Left colon (tissue), 2 donors: Measurements from ENCODE around the gene PKP3. TPM values are rescaled to one million over a fixed set of nuclear protein-coding genes. Genes with fewer than 3 reads are reported as not detected.
"Not testable (repeated sequence)": the region's sequence is repeated elsewhere in the genome, so short reads cannot be mapped to it uniquely, and the experiment has no call there.

ENCODE experiments used
- ATAC-seq: fragments of 200-7000 bp; cut with Tn5 transposase; one replicate; pipeline ENCODE4 v1.9.1; 2020; ENCODE audit warnings: mild to moderate bottlenecking, moderate library complexity
- DNase-seq, 2 donors: peaks; one replicate each; pipeline ENCODE4 v3.0.0-alpha.2; 2020
- intact Hi-C, 2 donors: fragments of 100-400 bp; cut with DNase I in 1 of 2; cut with micrococcal nuclease in 1 of 2; formaldehyde crosslinking; loops; one replicate each; pipeline versions ENCODE4 v1.11.2 to v1.14.0; 2022; cut with DNase I, micrococcal nuclease
- total RNA-seq, 2 donors: library from RNA; stranded (reverse); fragmentation: NEBNext Ultra II Directional; extraction: Animal tissue kit (Norgen Biotek cat#: 25700); gene quantifications; one replicate each; pipeline ENCODE4 v1.2.1, GENCODE V29; 2021
- donor health status: DM: no; HTN: no; CAD: no.
- donor health status: DM: yes; HTN: yes; CAD: no.

The PKP3 gene
- total RNA-seq, 2 donors from 2014 or later, result 168 to 194 TPM

DNA sequence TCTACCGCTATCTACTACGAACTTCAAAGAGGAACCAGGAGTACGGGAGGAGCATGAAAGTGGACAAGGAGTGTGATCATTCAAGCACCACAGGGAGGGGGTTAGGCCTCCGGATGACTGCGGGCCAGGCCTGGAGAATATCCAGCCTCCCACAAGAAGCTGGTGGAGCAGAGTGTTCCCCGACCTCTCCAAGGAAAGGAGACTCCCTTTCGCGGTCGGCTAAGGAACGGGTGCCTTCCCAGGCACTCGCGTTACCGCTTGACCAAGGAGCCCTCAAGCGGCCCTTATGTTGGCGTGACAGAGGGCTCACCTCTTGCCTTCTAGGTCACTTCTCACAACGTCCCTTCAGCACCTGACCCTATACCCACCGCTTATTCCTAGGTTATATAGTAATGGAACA lies 4.6 kb upstream of the PKP3 start:
- ATAC-seq, intact Hi-C loops, DNase-seq: not testable (repeated sequence)

DNA sequence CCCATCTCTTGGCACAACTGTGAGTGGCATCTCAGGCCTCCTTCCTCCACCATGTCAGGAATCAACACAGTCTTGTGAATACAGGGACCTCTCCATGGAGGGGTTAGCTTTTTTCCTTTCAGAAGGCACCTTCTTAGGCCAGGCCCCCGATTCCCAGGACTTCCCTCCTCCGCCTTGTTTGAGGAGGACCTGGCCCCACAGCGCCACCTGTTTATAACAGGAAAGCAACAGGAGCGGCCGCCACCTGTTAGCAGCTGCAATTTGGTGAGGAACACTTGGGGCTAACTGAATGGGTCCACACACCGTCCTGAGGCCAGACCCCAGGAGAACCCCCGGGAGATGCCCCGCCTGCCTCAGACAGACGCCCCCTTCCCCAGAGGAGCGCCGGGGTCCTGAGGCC lies 3.8 kb upstream of the PKP3 start:
- intact Hi-C loops, result no loop called here
- DNase-seq, result peak in 1 of 2 donors; percentile 74
- no peak for ATAC-seq

DNA sequence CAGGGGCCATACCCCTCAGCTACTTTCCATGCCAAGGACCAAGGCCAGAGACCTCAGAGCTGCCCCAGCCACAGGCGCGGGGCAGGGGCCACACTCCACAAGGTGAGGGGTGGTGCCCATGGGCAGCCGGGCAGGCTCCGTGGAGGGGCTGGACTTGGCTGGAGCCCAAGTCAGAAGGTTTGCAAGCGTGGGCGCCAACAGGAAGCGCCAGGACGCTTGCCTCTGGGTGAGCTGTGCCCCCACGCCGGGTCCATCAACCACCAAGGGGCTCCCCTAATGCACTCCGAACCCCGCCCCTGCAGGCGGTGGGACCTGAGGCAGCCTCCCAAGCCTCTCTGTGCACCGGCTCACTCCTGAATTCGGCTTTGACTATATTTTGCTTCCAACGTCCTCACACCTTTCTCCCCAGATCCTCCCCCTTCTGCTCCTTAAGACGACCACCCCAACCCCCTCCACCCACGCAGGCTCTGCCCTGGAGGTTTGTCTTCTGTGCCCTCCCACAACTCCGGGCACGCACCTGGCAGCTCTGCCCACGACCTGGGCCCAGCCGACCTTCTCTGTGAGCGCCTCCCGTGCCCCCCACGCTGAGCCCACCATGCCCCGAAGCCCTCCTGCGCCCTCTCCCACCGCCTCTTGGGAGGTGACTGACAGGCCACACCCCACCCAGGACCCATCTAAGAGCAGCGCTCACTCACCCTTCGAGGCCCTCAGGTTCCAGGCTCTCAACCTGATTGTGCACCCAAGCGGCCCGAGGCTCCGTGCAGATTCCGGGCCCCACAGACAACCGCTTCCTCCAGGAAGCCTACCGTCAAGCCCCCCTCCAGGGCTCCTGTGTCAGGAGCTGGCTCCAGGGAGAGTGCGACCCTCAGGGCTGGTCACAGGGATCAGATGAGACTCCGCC lies 2.6 kb upstream of the PKP3 start:
- DNase-seq (no peak), ATAC-seq (no peak)
- intact Hi-C loops, result no loop called here

DNA sequence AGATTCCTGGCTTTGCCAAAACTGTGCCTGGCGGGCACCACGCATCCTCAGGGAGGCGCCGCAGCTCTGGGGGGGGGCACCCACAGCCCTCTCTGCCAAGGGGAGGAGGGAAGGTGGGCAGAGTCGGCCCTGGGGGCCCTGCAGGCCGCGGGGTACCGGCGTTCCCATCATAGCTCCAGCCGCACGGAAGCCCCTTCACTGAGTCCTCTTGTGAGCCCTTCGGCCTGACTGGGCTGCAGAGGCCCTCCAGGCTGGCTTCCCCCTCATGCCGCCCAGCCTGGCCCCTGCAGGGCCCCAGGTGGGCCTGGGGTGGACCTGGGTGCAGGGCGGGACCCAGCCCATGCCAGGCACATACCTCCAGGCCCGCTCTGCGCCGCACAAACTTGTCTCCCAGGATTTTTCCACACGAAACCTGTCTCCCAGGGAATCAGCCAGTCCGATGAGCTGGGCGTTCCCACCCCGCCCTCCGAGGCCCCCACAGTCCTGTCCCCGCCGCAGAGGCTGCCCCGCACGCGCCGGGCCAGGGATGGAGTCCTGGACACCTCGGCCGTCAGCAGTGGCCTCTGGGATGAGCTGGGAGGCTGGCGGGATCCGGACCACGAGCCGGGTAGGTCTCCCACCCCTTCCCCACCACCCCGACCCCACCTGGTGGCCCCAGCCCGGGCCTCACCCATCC lies 1.8 kb upstream of the PKP3 start:
- intact Hi-C loops, result no loop called here
- ATAC-seq (no peak), DNase-seq (no peak)

DNA sequence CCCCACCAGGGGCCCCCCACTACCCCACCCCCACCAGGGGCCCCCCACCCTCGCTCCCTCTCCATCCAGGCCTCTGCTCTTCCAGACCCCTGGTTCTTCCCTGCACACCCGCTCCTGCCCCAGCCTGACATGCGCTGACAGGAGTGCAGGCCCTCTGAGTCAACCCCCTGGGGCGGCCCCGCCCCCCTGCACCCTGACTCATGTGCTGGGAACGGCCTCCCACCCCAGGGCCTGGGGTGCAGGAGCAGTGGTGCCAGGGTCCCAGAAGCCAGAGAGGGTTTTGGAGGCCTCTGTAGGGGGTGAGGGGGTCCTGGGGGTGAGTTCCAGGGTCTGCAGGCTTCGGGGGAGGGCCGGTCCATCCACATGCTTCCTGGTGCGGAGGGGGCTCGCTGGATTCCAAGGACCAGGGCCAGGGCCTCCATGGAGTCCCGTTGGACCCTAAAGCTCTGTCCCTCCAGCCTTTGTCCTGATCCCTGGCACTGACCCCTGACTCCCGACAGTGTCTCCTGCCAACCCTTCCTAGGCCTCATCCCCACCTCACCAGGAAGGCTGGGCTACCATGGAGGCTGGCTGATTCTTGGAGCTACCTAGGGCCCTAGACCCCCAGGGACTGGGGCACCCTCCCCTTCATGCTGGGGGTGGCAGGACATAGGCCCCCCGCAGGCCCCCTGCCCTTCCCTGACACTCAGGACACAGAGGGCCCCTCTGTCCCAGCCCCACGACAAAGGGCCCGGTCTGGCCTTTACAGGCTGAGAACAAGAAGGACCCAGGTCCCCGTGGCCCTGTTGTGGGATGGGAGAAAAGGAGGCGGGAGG lies 583 bp upstream of the PKP3 start:
- intact Hi-C loops, result no loop called here
- ATAC-seq (peak; percentile 7), DNase-seq (peak in 1 of 2 donors; percentile 33)

DNA sequence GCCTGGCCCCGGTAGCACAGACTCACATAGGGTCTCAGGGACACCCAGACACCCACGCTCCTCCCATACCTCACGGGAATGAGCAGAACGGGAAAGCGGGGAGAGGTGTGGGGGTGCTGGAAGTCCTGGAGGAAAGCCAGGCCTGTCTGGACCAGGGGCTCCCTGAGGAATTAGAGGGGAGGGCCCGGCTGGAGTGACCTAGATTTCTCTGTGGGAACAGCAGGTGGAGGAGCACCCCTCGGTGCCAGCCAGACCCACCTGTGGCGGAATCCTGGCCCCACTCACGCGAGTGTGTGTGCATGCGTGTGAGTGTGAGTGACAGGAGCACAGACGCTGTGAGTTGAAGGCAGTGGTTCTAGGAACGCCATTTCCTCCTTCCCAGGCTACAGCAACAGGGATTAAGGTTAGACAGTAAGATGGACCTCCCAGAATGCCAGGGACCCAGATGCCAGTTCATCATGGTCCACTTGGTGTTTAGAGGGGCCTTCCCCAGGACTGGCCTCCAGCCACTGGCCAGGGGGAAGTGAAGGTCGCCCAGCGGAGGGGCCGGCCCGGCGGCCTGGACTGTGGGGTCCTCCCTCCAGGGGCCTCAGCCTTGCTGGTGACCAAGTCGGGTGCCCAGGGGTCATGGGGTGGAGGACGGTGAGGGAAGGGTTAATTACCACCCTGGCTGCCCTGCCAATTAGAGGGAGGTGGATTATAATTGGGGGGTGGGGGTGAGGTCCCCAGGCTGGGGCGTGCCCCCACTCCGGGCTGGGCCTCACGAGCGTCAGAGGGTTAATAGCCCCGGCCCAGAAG lies 1.0 kb downstream of the PKP3 start:
- DNase-seq, result no peak
- ATAC-seq, result peak; percentile 16
- intact Hi-C loops, result no loop called here

DNA sequence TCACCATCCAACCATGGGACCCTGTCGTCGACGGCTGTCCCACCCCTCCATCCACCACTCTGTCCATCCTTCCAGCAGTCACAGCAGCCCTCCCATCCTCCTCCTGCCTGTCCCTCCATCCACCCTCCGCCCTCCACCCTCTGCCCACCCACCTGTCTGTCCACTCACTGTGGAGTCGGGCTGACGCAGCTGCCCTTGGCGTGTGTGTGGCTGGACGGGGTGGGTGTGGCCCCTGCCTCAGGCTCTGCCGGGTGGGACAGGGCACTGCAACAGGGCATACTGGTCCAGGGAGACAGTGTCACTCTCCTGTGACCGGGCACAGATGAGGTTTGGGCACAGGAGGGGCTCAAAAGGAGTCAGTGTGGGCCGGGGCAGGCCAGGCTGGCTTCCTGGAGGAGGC lies 1.9 kb downstream of the PKP3 start:
- intact Hi-C loops, result no loop called here
- ATAC-seq (no peak), DNase-seq (no peak)

DNA sequence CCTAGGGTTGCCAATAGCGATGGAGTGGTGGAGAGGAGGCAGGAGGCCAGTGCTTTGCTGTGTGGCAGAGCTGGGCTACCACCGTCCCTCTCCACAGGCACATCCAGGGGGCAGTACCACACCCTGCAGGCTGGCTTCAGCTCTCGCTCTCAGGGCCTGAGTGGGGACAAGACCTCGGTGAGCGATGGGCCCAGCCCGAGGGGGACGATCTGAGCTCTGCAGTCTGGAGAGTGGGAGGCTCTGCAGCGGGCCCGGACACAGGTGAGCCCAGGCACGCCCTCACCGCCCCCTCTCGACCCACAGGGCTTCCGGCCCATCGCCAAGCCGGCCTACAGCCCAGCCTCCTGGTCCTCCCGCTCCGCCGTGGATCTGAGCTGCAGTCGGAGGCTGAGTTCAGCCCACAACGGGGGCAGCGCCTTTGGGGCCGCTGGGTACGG lies 2.5 kb downstream of the PKP3 start:
- ATAC-seq, result no peak
- intact Hi-C loops, result no loop called here
- DNase-seq, result no peak

DNA sequence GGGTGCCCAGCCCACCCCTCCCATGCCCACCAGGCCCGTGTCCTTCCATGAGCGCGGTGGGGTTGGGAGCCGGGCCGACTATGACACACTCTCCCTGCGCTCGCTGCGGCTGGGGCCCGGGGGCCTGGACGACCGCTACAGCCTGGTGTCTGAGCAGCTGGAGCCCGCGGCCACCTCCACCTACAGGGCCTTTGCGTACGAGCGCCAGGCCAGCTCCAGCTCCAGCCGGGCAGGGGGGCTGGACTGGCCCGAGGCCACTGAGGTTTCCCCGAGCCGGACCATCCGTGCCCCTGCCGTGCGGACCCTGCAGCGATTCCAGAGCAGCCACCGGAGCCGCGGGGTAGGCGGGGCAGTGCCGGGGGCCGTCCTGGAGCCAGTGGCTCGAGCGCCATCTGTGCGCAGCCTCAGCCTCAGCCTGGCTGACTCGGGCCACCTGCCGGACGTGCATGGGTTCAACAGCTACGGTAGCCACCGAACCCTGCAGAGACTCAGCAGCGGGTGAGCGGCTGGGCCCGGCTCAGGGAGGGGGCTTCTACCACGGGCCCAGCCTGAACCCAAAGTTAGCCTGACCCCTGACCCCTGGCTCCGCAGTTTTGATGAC lies 3.0 kb downstream of the PKP3 start:
- intact Hi-C loops, result no loop called here
- DNase-seq (peak in 1 of 2 donors; percentile 64), ATAC-seq (no peak)

DNA sequence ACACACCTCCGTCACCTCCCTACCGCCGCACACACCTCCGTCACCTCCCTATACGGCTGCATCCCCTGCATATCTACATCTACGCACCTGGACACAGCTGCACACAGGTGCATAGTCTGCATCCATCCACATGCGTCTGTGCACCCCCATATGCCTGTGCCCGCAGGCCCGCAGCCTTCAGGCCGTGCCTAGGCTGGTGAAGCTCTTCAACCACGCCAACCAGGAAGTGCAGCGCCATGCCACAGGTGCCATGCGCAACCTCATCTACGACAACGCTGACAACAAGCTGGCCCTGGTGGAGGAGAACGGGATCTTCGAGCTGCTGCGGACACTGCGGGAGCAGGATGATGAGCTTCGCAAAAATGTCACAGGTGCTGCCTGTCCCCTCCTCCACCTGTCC lies 4.8 kb downstream of the PKP3 start:
- intact Hi-C loops, result no loop called here
- DNase-seq (no peak), ATAC-seq (no peak)

DNA sequence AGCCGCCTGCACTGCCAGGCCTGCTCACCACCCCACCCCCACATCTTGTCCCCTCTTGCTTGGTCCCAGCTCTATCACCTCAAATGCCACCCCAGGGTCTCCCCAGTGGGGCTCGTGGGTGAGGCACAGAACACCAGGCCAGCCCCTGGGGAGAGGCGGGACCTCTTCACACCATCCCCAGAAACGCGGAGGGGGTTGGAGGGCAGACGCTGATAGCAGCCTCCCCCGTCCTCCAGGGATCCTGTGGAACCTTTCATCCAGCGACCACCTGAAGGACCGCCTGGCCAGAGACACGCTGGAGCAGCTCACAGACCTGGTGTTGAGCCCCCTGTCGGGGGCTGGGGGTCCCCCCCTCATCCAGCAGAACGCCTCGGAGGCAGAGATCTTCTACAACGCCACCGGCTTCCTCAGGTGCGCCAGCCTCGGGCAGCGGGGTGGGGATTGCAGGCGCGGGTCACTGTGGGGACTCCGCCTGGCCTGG lies 5.8 kb downstream of the PKP3 start:
- no peak for DNase-seq
- ATAC-seq, result no peak
- intact Hi-C loops, result no loop called here

DNA sequence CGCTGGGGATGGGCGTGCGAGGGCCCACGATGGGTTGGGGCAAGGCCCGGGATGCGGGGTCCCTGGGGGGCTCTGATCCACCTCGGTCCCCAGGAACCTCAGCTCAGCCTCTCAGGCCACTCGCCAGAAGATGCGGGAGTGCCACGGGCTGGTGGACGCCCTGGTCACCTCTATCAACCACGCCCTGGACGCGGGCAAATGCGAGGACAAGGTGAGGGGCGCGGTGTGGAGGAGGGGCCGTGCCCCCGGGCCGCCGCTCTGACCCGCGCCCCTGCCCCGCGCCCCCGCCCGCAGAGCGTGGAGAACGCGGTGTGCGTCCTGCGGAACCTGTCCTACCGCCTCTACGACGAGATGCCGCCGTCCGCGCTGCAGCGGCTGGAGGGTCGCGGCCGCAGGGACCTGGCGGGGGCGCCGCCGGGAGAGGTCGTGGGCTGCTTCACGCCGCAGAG lies 6.3 kb downstream of the PKP3 start:
- intact Hi-C loops, result no loop called here

DNA sequence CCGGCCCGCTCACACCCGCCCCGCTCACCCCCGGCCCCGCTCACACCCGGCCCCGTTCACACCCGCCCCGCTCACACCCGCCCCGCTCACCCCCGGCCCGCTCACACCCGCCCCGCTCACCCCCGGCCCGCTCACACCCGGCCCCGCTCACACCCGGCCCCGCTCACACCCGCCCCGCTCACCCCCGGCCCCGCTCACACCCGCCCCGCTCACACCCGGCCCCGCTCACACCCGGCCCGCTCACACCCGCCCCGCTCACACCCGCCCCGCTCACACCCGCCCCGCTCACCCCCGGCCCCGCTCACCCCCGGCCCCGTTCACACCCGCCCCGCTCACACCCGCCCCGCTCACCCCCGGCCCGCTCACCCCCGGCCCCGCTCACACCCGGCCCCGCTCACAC lies 7.2 kb downstream of the PKP3 start:
- DNase-seq, intact Hi-C loops, ATAC-seq: not testable (repeated sequence)

More for the DNA sequence above, 6.3 kb downstream of the PKP3 start:
- DNase-seq (no peak), ATAC-seq (no peak)

DNA sequence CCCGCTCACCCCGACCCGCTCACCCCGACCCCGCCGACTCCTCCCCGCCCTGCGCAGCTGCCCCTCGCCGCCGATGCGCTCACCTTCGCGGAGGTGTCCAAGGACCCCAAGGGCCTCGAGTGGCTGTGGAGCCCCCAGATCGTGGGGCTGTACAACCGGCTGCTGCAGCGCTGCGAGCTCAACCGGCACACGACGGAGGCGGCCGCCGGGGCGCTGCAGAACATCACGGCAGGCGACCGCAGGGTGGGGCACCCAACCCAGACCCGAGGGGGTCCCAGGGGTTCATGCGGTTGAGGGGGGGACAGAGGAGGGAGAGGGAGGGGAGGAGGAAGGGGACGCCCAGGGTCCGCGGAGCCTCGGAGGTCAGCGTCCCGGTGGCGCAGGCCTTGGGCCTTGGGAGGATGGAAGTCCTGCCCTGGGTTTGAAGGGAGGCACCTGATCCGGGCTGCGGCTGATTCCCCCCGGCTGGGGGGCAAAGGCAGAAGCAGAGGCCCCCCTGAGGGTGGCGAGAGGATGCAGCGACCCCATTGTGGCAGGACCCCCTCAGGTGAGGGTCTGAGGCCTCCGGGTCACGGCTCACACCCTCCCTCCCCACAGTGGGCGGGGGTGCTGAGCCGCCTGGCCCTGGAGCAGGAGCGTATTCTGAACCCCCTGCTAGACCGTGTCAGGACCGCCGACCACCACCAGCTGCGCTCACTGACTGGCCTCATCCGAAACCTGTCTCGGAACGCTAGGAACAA lies 9.2 kb downstream of the PKP3 start:
- ATAC-seq (no peak), DNase-seq (no peak)
- intact Hi-C loops, result no loop called here

DNA sequence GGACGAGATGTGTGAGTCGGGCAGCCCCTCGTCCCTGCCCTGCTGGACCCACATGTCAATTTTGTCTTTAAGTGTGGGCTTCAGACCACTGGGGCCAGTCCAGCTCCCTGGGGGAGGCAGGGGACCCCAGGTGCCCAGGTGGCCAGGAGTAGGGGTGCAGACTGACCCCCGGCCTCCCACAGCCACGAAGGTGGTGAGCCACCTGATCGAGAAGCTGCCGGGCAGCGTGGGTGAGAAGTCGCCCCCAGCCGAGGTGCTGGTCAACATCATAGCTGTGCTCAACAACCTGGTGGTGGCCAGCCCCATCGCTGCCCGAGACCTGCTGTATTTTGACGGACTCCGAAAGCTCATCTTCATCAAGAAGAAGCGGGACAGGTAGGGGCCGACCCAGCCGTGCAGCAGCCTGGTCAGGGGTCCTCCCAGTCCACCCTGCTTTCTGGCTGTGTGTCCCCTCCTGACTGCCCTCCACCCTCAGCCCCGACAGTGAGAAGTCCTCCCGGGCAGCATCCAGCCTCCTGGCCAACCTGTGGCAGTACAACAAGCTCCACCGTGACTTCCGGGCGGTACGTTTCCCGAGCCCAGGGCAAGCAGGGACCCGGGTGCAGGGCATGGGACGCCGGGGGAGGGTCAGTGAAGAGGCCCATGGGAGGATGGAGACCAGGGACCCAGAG lies 9.9 kb downstream of the PKP3 start:
- ATAC-seq (no peak), DNase-seq (no peak)
- intact Hi-C loops, result no loop called here

DNA sequence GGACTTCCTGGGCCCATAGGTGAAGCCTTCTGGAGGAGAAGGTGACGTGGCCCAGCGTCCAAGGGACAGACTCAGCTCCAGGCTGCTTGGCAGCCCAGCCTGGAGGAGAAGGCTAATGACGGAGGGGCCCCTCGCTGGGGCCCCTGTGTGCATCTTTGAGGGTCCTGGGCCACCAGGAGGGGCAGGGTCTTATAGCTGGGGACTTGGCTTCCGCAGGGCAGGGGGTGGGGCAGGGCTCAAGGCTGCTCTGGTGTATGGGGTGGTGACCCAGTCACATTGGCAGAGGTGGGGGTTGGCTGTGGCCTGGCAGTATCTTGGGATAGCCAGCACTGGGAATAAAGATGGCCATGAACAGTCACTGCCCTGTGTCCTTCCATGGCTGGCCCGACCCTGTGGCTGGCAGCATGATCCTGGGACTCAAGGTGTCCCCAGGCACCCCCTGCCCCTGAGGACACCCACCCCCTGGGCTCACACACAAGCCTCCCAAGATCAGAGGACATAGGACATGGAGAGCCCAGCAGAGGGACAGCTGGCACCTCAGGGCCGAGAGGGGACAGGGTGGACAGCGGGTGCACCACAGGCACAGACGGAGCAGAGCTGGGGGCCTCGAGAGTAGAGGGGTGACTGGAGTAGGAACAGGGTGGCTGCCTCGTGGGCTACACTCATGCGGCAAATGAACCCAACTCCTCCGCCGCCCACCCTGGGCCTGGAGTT lies 10.7 kb downstream of the PKP3 start:
- DNase-seq (no peak), ATAC-seq (no peak)
- intact Hi-C loops, result no loop called here
